Fibroblast of skin of abdomen (primary cell): ENCODE measurements around the gene DIPK1A.

Experiments used
- DNase-seq: peaks from one replicate; pipeline ENCODE4 v3.0.0-alpha.2; 2013

Gene DIPK1A

GRCh38 chr1:92872719-92873118 is 88.5 kb downstream of the DIPK1A start:
- no peak for DNase-seq

- DNase-seq: no peak
Observed at GRCh38 chr1:92870591-92870990, 90.7 kb downstream of the DIPK1A start.

- DNase-seq: no peak
Observed at GRCh38 chr1:92864131-92864530, 97.1 kb downstream of the DIPK1A start.

- DNase-seq: peak; percentile 40
Observed at GRCh38 chr1:92862605-92863004, 98.7 kb downstream of the DIPK1A start.

- DNase-seq: no peak
Observed at GRCh38 chr1:92859400-92860039, 101.7 kb downstream of the DIPK1A start.

DNA sequence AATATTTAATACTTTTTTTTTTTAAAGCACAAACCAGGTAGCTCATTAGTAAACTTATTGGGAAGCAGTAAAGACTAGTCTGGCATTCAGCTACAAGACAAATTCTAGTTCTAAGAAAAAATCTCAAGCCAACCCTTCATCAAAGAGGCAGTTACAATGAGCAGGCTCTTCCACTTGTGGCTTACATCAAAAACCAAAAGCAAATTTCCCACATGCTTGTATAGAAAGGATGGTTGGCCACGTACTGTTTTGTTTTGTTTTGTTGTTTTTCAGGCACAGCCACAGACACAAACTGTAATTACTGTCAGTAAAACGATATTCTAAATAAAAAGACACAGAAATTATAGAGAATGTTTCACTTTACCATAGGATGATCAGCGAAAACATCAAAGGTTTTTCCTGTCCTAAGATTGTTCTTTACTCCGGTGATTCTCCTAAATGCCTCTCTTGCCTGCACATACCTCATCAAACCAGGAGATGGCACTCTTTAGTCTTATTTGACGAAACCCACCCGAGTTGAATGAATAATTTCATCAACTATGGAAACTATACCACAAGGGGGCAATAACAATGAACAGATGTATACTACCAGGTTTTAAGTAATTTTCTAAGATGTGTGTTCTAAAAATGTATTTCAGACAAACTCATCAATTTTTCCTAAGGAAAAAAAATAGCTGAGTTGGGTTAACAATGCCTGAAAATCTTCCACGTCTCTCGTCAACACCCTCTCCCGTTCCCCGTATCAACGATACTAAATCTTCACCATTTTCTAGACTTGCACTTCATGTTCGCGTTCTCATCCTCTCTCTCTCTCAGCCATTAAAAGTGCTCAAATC is 102.5 kb downstream of the DIPK1A start:
- peak; percentile 76 for DNase-seq

GRCh38 chr1:92857817-92858216 is 103.4 kb downstream of the DIPK1A start:
- no peak for DNase-seq

- DNase-seq: no peak
Observed at GRCh38 chr1:92855236-92855635, 106.0 kb downstream of the DIPK1A start.

GRCh38 chr1:92854101-92854785 is 107.0 kb downstream of the DIPK1A start:
- DNase-seq: no peak

- DNase-seq: no peak
Observed at GRCh38 chr1:92853299-92853698, 108.0 kb downstream of the DIPK1A start.

DNA sequence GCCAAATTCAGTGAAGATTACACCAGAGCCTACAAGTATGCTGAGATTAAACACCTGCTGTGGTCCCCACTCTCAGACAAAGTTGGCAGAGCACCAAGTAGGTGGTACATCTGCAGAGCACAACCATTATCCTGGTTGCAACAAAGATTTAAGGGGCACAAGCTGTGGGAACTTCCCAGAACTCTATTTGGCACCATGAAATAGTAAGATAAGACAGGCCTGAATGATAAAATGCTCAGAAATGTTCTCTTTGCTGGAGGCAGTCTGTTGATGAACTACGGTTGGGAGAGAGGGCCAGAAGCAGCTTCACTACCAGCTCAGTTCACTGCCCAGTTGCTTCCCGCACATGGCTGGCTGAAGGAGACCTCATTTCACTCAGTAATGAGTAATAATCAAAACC is 109.5 kb downstream of the DIPK1A start:
- no peak for DNase-seq

DNA sequence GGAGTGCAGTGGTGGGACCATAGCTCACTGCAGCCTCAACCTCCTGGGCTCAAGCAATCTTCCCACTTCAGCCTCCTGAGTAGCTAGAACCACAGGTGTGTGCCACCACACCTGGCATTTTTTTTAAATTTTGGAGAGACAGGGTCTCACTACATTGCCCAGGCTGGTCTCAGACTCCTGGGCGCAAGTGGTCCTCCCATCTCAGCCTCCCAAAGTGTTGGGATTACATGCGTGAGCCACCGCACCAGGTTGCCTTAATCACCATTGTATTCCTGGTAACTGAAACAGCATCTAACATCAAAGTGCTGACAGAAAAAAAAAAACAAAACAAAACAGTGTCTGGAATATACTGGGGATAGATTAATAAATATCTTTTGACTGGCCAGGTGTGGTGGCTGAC is 111.2 kb downstream of the DIPK1A start:
- DNase-seq: no peak

GRCh38 chr1:92848201-92848600 is 113.1 kb downstream of the DIPK1A start:
- DNase-seq: no peak

GRCh38 chr1:92845908-92846307 is 115.4 kb downstream of the DIPK1A start:
- DNase-seq: no peak

GRCh38 chr1:92844439-92844838 is 116.8 kb downstream of the DIPK1A start:
- DNase-seq: no peak

DNA sequence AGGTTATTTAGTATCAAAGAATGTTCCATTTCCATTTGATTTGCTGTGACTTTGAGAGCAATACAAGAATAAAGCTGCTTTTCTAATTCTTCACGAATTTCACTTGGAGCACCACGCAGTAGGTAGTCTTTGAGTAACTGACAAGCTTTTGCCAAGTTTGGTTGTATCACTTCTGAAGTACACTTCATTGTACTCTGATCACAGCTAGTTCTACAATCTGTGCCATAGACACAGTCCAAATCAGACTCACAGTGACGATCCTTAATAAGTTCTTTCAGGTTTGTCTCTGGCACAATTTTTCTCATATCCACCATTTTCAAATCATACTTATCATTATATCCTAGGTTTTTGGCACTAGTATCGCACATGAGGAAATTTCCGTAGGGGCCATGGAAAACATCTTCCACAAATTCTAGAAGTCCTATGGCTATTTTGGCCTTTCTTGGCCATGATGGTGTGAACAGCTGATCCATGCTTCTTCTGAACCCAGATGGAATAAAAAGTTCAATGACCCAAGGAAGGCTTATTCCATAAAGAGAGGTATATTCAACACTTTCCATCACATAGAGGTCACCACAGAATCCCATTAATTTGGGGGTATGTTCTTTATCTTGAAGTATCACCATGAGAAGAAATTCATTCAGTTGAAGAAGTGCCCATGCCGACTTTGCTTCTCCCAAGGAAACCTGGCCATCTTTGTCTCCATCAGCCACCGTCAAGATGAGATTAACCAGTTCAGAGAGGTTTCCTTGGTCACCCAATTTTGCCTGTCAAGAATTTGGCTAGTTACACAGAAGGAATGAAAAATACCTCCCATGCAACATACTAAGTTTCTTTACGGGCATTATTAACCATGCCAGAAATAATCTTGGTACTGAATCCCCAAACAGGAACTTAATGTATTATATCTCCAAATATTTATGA is 117.6 kb downstream of the DIPK1A start:
- no peak for DNase-seq

- DNase-seq: no peak
Observed at GRCh38 chr1:92843046-92843423, 118.2 kb downstream of the DIPK1A start.

- no peak for DNase-seq
Observed at GRCh38 chr1:92842082-92843045, 118.9 kb downstream of the DIPK1A start.

DNA sequence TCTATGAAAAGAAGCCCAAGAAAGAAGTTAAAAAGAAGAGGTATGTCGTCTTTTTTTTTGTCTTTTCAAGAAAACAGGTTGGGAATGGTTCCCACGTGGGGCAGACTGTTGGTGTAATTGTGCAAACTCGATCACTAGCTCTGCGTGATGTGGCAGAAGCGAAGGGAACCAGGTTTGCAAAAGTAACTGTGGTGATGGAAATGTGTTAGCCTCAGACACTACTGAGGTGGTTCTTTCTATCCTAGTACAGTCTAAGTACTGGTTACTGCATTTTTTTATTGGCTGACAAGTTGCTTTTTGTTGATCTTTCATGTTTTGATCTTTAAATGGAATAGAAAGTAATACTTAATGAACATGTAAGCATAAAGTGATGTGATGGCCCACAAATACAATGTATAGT is 120.7 kb downstream of the DIPK1A start:
- no peak for DNase-seq

- no peak for DNase-seq
Observed at GRCh38 chr1:92839442-92839841, 121.8 kb downstream of the DIPK1A start.

- DNase-seq: no peak
Observed at GRCh38 chr1:92838519-92838918, 122.7 kb downstream of the DIPK1A start.
